GM18909 (cell line): ENCODE measurements around the gene ZBTB9.

Source experiments
- ATAC-seq: cut with Tn5 transposase; IDR thresholded peaks from one replicate; pipeline ENCODE4 v1.9.1; 2021; ENCODE audit warnings: mild to moderate bottlenecking; ENCODE audit not compliant: unreplicated experiment, poor library complexity

The ZBTB9 gene

DNA sequence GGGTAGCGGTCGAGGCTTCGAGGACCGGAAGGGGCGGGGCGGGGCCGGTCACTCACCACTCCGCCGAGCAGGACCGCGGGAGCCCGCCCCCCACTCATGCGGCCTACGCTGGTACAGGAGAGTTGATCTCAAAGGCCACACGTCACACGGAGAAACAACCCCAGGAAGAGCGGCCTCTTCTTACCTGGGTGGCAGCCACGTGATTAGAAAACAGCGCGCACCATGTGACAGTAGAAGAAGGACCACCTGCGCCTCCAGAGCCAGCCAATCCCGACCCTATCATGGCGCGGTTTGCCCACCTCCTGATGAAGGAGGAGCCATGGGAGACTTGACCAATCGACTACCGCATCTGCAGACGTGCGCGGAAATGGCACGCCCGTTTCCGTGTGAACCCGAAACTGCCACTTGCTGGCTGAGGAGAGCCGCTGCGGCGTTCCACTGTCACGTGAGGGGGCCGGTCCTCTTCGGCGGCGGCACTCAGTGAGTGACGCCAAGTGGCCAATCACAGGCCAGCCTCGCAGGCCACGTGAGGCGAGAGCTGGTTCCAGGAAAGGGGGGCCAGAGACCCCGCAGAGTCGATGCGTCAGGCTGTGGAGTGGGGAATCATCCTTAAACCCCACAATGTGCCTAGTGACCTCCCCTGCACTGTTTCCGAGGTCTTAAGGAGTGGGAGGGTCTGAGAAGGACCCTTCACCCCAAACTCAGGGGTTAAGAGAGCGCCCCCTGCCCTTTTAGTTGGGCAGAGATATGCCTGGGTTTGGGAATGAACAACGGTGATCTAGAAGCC, 36.3 kb upstream of the ZBTB9 start, which contains the start of gene CUTA:
TSS of gene CUTA (minus strand) at position 205 of the 787 bp plus-strand sequence. CDS start at position 98, 107 bp downstream.
- peak; percentile 88 for ATAC-seq

DNA sequence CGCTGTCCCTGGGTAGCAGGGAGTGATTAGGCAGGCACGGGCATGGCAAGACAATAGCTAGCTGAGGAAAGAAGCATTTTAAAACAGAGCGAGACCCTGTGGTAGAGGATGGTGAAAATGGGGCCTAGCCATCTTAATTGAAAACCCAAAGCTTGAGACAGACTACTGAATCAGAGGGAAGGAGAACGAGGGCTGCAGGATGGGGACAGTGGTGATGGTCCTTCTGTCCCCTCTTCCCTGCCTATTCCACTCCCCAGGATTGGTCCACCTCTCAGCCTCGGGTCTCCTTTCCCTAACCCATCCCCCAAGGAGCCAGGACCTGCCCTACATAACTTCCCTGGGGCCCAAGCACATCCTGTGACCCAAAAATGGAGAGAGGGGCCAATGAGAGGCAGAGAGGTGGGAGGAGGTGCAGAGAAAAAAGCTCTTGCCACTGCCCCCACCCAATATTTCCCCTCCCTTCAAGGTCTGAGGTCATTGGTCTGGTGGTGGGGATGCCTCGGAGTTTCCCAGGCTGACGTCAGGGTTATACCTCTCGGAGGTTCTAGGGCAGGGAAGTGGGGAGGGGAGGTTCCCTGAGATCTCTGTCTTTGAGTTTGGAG, 35.6 kb upstream of the ZBTB9 start:
- no peak for ATAC-seq

DNA sequence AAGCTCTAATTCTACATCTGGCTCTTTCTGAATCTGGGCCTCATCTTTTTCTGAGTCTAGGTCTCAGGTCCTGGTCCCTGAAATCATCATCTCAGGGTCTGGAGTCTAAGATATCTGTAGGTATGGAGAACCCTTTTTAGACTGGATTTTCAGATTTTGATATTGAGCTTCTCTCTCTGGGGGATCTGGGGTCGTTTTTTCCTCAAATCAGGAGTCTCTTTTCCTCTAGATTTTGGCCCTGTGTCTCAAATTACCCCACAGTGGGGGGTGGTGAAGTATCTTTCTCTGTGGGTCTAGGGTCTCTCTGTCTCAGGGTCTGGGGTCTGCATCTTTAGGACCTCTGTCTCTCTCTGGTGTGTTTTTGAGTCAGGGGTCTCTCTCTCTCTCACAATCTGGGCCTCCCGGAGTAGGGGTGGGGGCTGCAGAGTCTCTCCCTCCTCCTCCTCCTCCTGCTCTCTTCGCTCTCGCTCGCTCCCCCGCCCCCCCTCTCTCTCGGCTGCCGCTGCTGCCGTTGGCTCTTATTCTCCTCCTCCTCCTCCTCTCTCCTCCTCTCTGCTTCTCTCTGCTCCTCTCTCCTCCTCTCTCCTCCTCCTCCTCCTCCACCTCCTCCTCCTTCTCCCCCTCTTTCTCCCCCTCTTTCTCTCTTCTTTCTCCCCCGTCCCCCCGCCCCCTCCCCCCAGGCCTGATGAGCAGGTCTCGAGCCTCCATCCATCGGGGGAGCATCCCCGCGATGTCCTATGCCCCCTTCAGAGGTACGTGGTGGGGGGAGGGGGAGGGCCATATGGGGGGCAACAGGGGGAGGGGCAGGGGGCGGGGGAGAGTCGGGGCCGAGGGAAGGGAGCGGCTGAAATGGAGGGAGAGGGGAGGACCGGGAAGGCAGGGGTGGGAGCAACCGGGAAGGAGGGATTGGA, 34.5 kb upstream of the ZBTB9 start, which contains the start of gene SYNGAP1:
TSS of gene SYNGAP1 (plus strand) at position 486 of the 911 bp plus-strand sequence. CDS start at position 686, 200 bp downstream.
- no peak for ATAC-seq

DNA sequence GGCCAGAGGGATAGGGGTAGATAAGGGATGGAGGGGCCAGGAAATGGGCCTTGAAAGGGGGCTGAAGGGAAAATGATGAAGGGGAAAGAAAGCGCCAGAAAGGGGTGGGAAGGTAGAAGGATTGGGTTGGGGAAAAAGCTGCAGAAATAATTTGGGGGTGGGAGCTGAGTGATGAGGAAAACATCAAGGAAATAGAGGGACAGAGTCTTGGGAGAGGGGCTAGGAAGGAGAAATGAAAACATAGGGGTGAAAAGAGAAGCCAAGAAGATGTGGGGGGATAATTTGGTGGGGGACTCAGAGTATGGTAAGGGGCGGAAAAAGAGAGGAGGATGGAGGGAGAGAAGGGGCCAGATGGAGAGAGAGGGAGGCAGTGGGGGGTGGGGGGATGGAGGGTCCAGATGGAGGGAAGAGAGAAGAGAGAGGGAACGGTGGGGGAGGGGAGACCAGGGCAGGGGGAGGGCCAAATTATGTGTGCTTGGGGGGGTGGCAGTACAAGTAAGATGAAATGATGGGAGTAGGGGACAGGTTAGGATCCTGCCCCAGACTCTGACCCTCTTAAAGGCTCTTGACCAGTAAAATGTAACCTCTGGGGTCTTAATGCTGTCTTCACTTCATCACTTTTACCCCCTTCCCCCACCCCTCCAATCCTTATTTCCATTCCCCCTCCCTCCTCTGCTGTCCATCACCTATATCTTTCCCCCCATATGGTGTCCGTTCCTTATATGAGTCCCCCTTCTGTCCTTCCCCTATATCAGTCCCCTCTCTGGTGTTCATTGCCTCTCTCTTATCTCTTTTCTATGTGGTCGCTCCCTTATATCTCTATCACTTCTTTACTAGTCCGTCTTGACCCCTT, 33.7 kb upstream of the ZBTB9 start:
- no peak for ATAC-seq

DNA sequence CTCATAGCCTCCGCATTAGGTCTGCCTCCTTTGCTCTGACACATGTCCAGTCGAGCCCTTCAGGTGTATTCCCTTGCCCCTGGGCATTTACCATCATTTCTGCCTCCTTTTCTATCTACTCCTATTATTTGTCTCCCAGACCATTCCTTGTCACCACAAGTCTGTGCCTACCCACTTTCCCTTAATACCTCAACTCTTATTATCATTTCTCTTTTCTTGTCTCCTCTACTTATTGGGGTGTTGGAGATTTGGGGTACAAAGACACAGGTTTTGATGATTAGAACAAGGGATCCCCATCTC, 33.1 kb upstream of the ZBTB9 start:
- no peak for ATAC-seq

DNA sequence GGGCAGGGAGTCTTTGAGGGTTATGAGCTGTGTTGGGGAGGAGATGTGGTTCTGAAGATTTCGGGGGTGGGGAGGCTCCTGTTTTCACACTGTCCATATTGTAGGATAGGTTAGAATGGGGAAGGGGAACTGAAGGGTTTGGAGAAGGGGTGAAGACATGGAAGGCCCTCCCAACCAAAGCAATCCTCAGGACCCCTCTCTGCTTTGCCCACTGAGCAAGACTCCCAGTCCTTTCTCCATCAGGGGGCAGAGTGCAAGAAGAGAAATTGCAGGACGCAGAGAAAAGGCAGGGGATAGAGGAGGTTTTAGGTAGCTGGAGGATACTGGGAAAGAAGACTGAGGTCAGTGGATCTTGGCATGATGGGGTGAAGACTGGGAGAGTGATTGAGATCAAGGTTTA, 30.6 kb upstream of the ZBTB9 start:
- ATAC-seq, result no peak

DNA sequence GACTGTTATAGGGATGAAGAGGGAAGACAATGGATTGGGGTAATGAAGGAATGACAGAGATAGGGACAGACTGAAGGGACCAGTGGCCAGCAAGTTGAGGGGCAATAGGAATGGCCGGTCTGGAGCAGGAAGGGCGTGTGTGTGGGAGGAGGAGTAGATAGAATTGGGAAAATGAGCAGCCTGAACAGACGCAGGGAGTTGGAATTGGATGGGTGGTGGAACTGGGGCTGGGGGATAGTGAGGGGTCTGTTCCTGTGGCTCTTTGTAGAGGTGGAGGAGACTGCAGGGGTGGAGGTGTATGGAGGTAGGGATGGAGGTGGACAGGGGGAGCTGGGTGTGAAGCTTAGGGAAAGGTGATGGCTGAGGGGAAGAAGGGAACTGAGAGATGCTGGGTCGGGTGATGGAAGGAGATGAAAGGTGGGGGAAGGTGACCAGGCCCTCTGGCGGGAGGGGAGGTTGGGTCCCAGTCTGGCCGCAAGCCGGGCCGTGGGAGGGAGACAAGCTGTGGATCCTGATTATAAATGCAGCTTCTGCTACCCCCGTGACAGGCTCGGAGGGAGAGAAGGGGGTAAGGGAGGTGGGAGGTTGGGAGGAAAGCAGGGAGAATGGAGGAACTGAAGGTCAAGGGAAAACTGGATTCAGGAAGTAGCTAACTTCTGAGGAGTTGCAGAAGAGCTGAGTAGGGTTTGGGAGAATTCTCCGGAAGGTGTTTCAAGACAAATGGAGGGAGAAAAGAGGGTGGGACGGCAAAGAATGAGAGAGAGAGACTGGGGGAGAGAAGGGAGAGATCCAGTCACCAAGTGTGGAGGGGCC, 29.3 kb upstream of the ZBTB9 start:
- ATAC-seq, result no peak

DNA sequence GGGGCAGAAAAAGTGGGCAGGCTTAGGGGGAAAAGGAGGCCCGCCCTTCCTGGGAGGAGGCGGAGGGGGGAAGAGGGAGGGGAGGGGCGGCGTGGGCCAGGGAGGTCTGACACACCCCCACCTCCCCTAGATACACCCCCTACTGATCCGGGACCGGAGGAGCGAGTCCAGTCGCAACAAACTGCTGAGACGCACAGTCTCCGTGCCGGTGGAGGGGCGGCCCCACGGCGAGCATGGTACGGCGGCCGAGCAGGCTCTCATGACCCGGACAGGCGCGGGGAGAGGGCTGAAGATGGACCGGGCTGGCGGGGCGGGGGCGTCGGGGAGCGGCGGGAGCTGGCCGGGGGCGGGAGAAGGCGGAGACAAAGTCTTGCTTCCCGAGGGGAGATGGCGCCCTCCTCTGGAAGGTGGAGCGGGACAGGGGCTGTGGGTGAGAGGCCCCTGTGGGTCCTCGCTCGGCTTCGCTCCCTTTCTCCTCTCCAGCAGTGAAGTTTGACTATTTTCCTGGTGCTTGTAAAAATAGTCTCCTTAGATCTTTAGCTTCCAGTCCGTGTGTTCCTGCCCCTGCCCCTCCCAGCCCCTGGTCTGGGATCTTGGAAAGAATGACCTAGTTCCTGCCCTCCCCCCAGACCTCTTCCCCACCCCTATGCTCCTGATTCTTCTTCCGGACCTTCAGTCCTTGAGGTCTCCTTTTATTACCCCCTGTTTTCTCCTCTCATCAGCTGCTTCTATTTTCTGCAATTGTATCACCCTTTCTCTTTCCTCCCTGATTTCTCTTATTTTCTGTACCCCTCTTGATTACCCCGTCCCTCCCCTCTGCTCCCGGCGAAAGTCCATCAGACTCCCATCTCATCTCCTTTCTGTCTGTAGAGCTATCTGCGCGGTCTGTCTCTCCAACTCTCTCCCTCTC, 28.5 kb upstream of the ZBTB9 start:
- peak; percentile 41 for ATAC-seq

DNA sequence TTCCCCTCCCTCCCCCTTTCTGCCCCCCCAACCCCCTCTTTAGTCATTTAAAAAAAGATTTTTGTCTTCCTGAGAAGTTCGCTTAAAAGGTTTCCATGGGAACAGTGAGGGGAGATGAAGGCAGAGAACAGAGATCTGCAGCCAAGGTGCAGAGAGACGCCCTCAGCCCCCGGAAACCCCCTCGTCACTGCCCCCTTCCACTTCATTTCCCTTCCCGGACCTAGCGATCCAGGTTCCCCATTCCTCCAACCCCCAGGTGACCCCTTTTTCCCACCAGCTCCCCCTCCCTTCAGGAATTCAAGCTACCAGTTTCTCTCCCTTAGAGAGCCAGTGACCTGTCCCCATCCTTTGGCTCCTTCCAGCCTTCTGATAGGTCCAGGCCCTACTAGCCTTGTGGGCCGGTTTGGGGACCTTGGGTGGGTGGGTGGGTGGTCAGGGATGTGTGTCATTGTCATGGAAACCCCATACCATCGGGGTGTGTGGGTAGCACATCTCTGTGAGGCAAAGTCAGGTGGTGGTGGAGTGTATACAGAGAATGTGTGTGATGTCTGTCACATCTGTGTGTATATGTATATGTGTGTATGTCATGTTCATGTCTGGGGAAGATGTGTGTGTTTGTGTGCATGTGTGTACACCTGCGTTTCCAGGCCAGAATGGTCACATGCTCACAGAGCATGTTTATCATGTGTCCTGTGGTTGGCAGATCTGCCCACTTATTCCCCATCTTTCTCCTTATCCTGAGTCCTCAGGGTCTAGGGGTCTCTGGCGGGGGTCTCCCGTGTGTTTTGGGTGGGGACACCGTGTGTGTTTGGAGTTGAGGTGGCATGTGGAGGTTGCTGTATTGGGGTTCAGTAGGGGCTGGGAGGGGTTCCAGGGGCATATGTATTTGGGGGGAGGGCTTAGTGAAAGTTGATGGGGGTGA, 27.5 kb upstream of the ZBTB9 start:
- ATAC-seq, result no peak

DNA sequence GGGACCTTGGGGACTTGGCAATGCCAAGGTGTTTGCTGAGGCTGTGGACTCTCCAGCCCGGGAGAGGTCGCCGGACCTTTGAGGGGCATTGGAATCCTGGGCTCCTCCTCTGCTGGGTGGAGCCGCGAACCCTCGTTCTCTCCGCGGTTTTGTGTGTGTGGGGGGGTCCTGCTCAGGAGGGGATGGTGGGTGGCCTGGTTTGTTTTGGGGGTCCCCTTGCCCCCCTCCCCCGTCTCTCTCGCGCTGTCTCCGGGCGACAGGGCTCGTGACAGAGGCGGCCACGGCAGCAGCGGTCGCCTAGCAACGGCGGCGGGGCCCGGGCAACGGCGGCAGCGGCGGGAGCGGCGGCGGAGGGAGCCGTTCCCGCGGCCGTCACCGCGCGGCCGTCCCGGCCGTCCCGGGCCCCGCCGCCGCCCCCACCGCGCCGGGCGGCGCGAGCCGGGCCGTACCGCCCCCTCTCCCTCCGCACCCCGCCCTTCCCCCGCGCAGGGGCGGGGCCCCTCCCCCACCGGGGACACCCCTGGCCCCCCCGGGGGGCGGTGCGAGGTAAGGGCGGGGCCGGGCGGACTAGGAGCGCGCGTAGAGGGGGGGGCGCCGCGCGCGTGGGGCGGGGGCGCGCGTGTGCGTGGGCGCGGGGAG, 26.7 kb upstream of the ZBTB9 start:
- no peak for ATAC-seq

DNA sequence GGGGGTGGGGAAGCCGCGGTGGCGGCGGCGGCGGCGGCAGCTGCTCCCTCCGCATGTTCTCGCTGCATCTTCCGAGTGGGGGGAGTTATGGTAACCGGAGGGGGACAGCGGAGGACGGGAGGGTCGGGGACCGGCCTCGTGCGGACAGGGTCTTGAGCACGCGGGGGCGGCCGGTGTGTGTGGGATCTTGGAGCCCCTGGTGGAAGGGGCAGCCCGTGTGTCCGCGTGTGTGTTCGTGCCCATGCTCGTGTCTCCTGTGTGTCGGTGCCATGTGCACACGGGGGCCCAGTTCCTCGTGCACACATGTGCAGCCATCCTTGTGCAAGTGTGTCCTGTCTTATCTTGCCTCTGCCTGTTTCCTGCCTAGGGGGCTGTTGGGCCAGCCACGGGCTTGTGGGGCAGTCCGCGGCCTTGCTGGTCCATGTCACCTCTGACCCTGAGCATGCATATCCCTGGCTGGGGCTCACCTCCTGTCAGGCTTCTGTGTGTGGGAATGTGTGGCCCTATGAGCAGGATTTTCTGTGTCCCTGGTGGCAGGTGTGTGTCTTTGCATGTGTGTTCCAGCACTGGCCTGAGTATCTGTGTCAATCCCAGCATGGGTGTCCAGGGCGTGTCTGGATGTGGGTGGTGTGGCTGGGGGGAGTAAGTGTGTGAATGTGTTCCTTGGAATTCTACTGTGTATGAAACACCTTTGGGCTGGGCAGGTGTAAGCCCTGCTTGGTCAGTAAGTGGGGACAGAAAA, 26.0 kb upstream of the ZBTB9 start:
- ATAC-seq, result no peak

DNA sequence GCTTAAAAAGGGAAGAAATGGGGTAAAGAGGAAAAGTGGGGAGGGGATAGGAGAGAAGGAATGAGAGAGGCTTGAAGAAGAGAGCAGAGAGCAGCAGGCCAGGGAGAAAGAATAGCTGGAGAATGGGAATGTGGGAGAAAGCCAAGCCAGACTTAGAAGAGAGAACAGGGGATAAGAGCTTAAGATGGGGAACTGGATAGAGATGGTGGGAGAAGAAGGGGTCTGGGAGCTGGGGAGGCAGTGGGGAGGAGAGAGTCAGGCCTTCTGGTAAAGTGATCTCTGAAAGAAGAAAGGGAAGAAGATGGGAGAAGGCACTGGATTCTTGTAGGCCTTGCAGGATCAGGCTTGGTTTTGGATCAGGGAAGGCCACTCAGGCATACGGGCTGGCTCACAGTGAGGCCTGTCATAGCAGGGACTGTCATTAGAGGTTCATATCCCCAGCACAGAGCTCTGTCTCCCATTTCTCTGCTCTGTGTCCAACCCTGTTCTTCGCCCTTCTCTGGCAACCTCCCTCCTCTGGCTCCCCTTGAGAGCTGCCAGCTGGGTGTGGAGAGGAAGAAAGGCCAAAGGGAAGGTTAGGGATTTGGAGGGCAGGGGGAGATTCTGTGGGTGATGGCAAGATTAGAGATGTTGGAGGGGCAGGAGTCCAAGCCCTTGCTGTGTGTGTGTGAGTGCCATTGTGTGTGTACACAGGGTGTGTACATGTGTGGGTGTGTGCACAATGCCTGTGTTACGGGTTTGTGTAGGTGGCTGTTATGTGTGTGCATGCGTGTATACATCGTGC, 25.2 kb upstream of the ZBTB9 start:
- ATAC-seq, result no peak

DNA sequence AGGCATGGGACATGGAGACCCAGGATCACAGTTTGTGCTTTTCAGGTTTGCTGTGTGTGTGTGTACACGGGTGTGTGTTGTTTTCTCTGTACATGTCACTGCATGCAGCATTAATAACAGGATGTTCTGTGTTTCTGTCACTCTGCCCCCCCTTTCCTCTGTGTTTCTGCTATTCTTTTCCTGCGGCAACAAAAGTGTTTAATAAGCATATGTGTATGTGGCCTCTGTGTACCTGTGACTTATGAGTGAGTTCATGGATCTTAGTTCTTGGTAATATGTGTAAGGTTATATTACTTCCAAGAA, 24.7 kb upstream of the ZBTB9 start:
- ATAC-seq, result no peak

DNA sequence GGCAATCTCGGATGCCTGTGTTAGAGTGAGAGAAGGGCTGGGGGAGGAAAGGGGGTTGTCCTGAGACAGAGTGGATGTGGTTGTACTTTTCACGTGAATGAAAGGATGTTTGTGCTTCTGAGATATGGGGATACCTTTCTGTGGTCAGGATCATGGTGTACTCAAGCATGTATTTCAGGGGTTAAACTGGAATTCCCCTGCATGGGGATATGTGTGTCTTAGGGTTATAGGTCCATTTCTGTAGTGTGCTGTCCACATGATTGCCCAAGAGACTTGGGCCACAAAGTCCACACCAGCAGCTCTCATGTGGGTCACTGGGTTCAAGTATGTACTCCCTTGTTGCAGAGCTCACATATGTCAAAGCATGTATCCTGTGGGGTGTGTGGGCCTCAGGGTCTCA, 24.0 kb upstream of the ZBTB9 start:
- ATAC-seq, result no peak

DNA sequence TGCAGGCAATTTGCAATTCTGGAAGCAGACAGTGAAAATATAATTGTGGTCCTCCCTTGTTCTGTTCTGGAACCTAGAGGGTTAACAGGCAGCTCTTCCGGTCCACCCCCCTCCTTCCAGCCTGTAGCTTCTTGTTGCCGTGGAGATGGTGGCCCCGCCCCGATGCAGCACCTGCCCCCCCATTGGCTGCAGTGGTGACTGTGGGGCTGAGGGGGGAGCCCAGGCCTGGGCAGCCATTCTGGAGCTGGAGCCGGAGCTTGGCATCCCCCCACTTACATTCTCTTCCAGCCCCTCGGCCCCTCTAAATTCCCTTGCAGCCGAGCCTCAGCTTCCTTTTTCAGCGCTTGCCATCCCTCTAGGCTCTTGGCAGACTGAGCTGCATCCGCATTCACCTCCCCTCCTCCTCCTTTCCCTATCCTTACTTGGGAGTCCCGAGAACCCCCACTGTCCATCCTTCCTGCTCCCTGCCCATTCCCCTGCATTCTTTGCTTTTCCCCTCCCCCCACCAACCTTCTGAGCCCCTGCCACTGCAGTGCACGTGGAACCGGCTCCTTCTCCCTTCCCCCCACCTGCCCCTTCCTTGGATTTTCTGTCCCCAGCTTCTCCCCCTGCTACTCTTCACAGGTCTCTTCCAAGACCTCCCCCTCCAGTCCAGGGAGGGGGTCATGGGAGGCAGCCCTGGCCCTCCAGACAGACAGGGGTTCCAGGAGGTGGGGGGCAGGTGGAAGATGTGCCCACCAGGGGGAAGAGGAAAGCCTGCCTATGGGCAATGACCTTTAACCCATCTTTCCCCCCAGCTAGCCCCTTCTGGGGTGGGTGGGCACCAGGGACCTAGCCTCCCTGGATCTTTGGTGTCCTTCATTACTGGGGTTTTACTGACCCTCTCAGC, 23.1 kb upstream of the ZBTB9 start:
- no peak for ATAC-seq
